ENCODE data around the gene PKDREJ. TPM values are rescaled to one million over a fixed set of nuclear protein-coding genes. Genes with fewer than 3 reads are reported as not detected.

PKDREJ gene
- polyA plus RNA-seq, 1 donor from 2014 or later, result not detected

GRCh38 chr22:46292173-46292572, 29.0 kb upstream of the PKDREJ start:
- H3K4me2 ChIP-seq (ENCODE audit: low read length), result no peak overlapping the region
- H4K20me1 ChIP-seq (ENCODE audit: insufficient read depth), result no peaks in the 10 kb centered on the region
- no peak overlapping the region for H2AFZ ChIP-seq (ENCODE audit: low read depth, low read length)
- no peaks in the 10 kb centered on the region for H3K36me3 ChIP-seq (ENCODE audit: insufficient read depth, low read length)
- H3K9ac ChIP-seq (ENCODE audit: low read length), result no peak overlapping the region
- TF ChIP-seq RAD21 (conservative IDR thresholded peaks at IDR 0.05) (no peak), CTCF (IDR thresholded peaks at IDR 0.05; ENCODE audit: poor library complexity, severe bottlenecking) (no peak), REST (IDR thresholded peaks at IDR 0.05; ENCODE audit: borderline replicate concordance) (no peak), MXI1 (conservative IDR thresholded peaks at IDR 0.05; ENCODE audit: poor library complexity, severe bottlenecking) (no peak), POLR2AphosphoS5 (IDR thresholded peaks at IDR 0.05) (no peak), EZH2 (IDR thresholded peaks at IDR 0.05; ENCODE audit: borderline replicate concordance, insufficient read depth, low read length, poor library complexity, severe bottlenecking) (no peak), SMC3 (conservative IDR thresholded peaks at IDR 0.05; ENCODE audit: poor library complexity) (no peak), EP300 (conservative IDR thresholded peaks at IDR 0.05; ENCODE audit: poor library complexity, severe bottlenecking) (no peak), TAF1 (IDR thresholded peaks at IDR 0.05; ENCODE audit: low read depth) (no peak)
- no peaks in the 10 kb centered on the region for H3K27me3 ChIP-seq (ENCODE audit: insufficient read depth, low read depth, low read length)
- no peak overlapping the region for H3K4me3 ChIP-seq (ENCODE audit: low read length)
- H3K79me2 ChIP-seq (replicated peaks; ENCODE audit: insufficient read depth, low read length), result no peaks in the 10 kb centered on the region
- no peaks in the 10 kb centered on the region for H3K9me2 ChIP-seq (ENCODE audit: insufficient read depth, low read length)
- H3K9me3 ChIP-seq (ENCODE audit: low read length), result no peaks in the 10 kb centered on the region
- no peaks in the 10 kb centered on the region for H3F3A ChIP-seq (ENCODE audit: insufficient read depth, low read length, poor library complexity, severe bottlenecking)
- H3K27ac ChIP-seq (ENCODE audit: low read length), result no peak overlapping the region

GRCh38 chr22:46290843-46291785, 28.0 kb upstream of the PKDREJ start:
- H3K36me3 ChIP-seq (ENCODE audit: insufficient read depth, low read length), result no peaks in the 10 kb centered on the region
- no peaks in the 10 kb centered on the region for H3K9me3 ChIP-seq (ENCODE audit: low read length)
- H3K4me3 ChIP-seq (ENCODE audit: low read length), result no peak overlapping the region
- H3F3A ChIP-seq (ENCODE audit: insufficient read depth, low read length, poor library complexity, severe bottlenecking), result no peaks in the 10 kb centered on the region
- no peaks in the 10 kb centered on the region for H3K79me2 ChIP-seq (replicated peaks; ENCODE audit: insufficient read depth, low read length)
- no peaks in the 10 kb centered on the region for H3K27me3 ChIP-seq (ENCODE audit: insufficient read depth, low read depth, low read length)
- H3K9me2 ChIP-seq (ENCODE audit: insufficient read depth, low read length), result no peaks in the 10 kb centered on the region
- no peak overlapping the region for H3K27ac ChIP-seq (ENCODE audit: low read length)
- no peaks in the 10 kb centered on the region for H4K20me1 ChIP-seq (ENCODE audit: insufficient read depth)
- no peak overlapping the region for H3K4me2 ChIP-seq (ENCODE audit: low read length)
- TF ChIP-seq CTCF (IDR thresholded peaks at IDR 0.05; ENCODE audit: poor library complexity, severe bottlenecking), result no peak
- no peak for TF ChIP-seq EZH2 (IDR thresholded peaks at IDR 0.05; ENCODE audit: borderline replicate concordance, insufficient read depth, low read length, poor library complexity, severe bottlenecking)
- no peak for TF ChIP-seq SMC3 (conservative IDR thresholded peaks at IDR 0.05; ENCODE audit: poor library complexity)
- TF ChIP-seq TAF1 (IDR thresholded peaks at IDR 0.05; ENCODE audit: low read depth), result no peak
- TF ChIP-seq RAD21 (conservative IDR thresholded peaks at IDR 0.05), result no peak
- TF ChIP-seq POLR2AphosphoS5 (IDR thresholded peaks at IDR 0.05), result no peak
- H2AFZ ChIP-seq (ENCODE audit: low read depth, low read length), result no peak overlapping the region
- H3K9ac ChIP-seq (ENCODE audit: low read length), result no peak overlapping the region
